ENCODE results near the gene C19orf53. TPM values are rescaled to one million over a fixed set of nuclear protein-coding genes. Genes with fewer than 3 reads are reported as not detected.
A peak's percentile ranks its signal among the peaks of the same experiment; 100 is the strongest.

The C19orf53 gene
- total RNA-seq, 1 donor: 78.0 TPM

DNA sequence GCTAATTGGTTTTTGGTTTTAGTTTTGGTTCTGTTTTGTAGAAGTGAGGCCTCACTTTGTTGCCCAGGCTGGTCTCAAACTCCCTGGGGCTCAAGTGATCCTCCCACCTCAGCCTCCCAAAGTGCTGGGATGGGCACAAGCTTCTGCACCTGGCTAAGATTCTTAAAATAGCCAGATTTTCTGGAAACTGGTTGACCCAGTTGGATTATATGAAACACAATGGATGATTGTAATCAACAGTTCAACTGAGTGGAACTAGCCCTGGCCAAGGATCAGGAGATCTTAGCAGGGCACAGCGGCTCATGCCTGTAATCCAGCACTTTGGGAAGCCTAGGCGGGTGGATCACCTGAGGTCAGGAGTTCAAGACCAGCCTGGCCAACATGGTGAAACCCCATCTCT is 39.5 kb upstream of the C19orf53 start:
- no peak for DNase-seq (ENCODE audit: low read depth)
- TF ChIP-seq, protein P1, sequence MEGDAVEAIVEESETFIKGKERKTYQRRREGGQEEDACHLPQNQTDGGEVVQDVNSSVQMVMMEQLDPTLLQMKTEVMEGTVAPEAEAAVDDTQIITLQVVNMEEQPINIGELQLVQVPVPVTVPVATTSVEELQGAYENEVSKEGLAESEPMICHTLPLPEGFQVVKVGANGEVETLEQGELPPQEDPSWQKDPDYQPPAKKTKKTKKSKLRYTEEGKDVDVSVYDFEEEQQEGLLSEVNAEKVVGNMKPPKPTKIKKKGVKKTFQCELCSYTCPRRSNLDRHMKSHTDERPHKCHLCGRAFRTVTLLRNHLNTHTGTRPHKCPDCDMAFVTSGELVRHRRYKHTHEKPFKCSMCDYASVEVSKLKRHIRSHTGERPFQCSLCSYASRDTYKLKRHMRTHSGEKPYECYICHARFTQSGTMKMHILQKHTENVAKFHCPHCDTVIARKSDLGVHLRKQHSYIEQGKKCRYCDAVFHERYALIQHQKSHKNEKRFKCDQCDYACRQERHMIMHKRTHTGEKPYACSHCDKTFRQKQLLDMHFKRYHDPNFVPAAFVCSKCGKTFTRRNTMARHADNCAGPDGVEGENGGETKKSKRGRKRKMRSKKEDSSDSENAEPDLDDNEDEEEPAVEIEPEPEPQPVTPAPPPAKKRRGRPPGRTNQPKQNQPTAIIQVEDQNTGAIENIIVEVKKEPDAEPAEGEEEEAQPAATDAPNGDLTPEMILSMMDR (IDR thresholded peaks at IDR 0.05; ENCODE audit: insufficient read depth, low read length): no peak
- H3K4me3 ChIP-seq (ENCODE audit: low read depth, low read length): no peak overlapping the region

DNA sequence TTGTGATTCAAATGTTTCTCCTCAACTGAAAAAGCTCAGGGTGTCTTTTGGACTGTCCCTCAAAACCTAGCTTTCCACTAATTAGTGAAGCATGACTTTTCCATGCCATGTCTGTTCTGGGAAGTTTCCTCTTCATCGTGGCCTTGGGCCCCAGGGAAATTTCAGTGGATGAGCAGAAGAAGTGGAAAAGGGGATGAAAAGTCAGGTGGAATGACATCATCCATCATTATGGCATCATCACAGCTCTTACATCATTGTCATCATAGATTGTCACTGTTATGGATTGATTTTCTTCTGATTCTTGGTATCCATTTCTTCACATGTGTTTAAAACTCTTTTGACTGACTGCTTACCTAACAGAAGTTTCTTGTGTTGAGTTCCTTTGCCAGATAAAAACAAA is 36.2 kb upstream of the C19orf53 start:
- no peak for DNase-seq (ENCODE audit: low read depth)
- TF ChIP-seq, protein P1 (IDR thresholded peaks at IDR 0.05; ENCODE audit: insufficient read depth, low read length): no peak
- no peak overlapping the region for H3K4me3 ChIP-seq (ENCODE audit: low read depth, low read length)

DNA sequence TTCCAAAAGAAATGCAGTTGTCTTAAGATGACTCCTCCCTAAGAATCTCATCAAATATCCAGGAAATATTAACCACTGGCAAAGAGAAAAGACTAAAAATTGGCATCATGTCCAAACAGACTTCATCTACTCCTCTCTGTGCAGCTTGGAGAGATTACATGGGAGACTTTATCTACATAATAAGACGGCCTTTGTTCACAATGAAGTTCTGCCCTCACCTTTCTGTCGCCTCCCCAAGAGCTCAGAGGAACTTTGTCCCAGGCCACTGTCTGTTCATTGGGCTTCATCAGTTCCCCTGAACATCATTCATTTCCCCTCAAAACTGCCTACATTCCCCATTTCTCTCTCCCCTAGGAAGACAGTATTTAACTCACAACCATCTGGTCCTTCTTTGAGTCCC is 32.4 kb upstream of the C19orf53 start:
- no peak overlapping the region for H3K4me3 ChIP-seq (ENCODE audit: low read depth, low read length)
- TF ChIP-seq, protein P1 (IDR thresholded peaks at IDR 0.05; ENCODE audit: insufficient read depth, low read length): no peak
- no peak for DNase-seq (ENCODE audit: low read depth)

DNA sequence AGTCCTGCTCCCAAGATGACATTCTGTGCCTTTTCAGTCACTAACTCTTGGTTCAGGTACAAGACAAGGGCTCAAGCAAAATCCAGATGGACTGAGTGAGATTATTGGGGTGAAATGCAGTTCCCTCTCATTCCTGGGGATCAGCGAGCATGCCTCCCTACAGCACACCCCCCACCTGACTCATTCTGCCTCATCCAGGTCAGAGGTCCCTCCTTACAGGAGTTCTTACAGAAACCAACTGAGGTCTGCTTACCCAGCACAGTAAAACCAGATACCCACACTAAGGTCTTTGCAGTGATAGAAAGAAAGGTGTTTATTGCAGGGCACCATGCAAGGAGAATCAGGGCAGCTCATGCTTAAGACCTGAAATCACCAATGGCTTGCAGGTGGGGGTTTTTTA is 31.5 kb upstream of the C19orf53 start:
- no peak for DNase-seq (ENCODE audit: low read depth)

DNA sequence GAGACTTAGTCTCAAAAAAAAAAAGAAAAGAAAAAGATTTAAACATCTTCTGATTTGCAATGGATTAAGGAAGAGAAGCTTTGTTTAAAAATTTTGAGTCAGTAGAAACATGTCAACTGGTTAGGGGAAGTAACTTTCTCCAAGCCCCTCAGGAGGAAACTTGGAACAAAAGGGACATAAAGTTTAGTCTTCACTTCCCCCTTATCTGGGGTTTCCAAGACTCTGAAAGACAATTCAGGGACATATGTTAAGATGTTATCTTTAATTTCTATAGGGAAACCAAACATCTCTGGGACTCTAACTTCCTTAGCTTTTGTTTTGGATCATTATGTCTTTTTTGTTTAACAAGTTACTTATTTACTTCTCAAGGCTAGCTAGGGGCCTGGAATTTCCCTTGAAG is 30.1 kb upstream of the C19orf53 start:
- no peak for DNase-seq (ENCODE audit: low read depth)
- H3K4me3 ChIP-seq (ENCODE audit: low read depth, low read length): no peak overlapping the region
- TF ChIP-seq, protein P1 (IDR thresholded peaks at IDR 0.05; ENCODE audit: insufficient read depth, low read length): no peak

More for the DNA sequence above, 31.5 kb upstream of the C19orf53 start:
- TF ChIP-seq, protein P1 (IDR thresholded peaks at IDR 0.05; ENCODE audit: insufficient read depth, low read length): no peak
- no peak overlapping the region for H3K4me3 ChIP-seq (ENCODE audit: low read depth, low read length)

DNA sequence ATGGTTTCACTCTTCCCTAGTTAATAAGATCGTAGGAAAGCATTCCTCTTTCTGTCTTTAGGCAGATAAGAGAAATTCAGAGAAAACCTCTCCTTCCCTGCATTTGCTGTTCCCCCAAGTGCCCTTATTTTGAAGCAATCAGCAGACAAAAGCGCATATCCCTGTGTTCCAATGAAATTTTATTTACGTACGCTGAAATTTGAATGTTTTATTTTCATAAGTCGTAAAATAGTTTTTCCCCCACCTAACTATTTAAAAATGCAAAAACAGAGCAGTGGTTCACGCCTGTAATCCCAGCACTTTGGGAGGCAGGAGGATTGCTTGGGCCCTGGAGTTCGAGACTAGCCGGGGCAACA is 27.2 kb upstream of the C19orf53 start:
- peak overlapping the region; percentile 53 for H3K4me3 ChIP-seq (ENCODE audit: low read depth, low read length)
- TF ChIP-seq, protein P1 (IDR thresholded peaks at IDR 0.05; ENCODE audit: insufficient read depth, low read length): no peak
- DNase-seq (ENCODE audit: low read depth): no peak

DNA sequence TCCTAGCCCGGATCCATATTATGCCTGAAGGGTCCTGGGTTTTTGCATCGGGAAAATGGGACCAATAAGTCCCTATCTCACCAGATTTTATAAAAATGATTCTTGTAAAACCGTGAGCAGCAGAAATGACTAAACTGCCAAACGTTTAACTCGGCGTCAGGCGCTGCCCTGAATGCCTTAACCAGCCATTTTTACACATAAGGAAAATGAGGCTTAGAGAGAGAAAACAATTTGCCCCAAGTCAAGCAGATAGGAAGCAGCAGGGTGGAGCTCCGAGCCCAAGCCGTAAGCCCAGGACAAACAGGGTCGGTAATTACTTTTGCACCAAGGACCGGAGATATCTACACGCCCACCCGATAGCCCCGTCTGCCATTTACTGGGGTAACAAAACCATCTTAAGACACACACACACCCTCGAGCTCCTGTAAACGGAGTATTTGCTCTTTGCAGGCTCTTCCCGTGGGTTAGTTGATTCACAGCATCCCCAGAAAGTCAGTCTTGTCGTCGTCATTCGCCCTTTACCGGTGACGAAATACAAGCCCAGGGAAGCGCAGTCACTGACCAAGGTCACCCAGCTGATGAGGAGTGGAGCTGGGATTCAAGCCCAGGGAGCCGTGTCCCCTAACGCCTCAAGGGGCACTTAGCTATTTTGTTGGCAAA is 26.0 kb upstream of the C19orf53 start:
- peak; percentile 55 for DNase-seq (ENCODE audit: low read depth)
- peak overlapping the region; percentile 84 for H3K4me3 ChIP-seq (ENCODE audit: low read depth, low read length)
- TF ChIP-seq, protein P1 (IDR thresholded peaks at IDR 0.05; ENCODE audit: insufficient read depth, low read length): no peak
